Kidney capillary endothelial cell (primary cell): ENCODE measurements around the gene ITGA2.

Experiments used
- DNase-seq: peaks from one replicate; pipeline ENCODE4 v3.0.0-alpha.2; 2018; ENCODE audit warnings: low spot score

ITGA2 gene

GRCh38 chr5:53059281-53059680 lies 70.1 kb downstream of the ITGA2 start:
- DNase-seq, result no peak

- DNase-seq, result peak; percentile 71
Measured at GRCh38 chr5:53063176-53063575, 74.0 kb downstream of the ITGA2 start.

- DNase-seq, result no peak
Measured at GRCh38 chr5:53063791-53064190, 74.6 kb downstream of the ITGA2 start.

- no peak for DNase-seq
Measured at GRCh38 chr5:53066088-53066487, 76.9 kb downstream of the ITGA2 start.

GRCh38 chr5:53067641-53068040 lies 78.5 kb downstream of the ITGA2 start:
- no peak for DNase-seq

GRCh38 chr5:53068291-53068836 lies 79.2 kb downstream of the ITGA2 start:
- no peak for DNase-seq

GRCh38 chr5:53069626-53070025 lies 80.5 kb downstream of the ITGA2 start:
- peak; percentile 94 for DNase-seq

GRCh38 chr5:53071298-53071697 lies 82.1 kb downstream of the ITGA2 start:
- no peak for DNase-seq

- DNase-seq, result no peak
Measured at GRCh38 chr5:53071738-53072137, 82.6 kb downstream of the ITGA2 start.

- no peak for DNase-seq
Measured at GRCh38 chr5:53073348-53073747, 84.2 kb downstream of the ITGA2 start.

GRCh38 chr5:53076014-53076583 lies 86.9 kb downstream of the ITGA2 start:
- no peak for DNase-seq

- no peak for DNase-seq
Measured at GRCh38 chr5:53080271-53080670, 91.1 kb downstream of the ITGA2 start.

- no peak for DNase-seq
Measured at GRCh38 chr5:53083927-53084326, 94.8 kb downstream of the ITGA2 start.

GRCh38 chr5:53084546-53085255 lies 95.5 kb downstream of the ITGA2 start:
- no peak for DNase-seq

- no peak for DNase-seq
Measured at GRCh38 chr5:53087171-53087570, 98.0 kb downstream of the ITGA2 start.

GRCh38 chr5:53087621-53088121 lies 98.5 kb downstream of the ITGA2 start:
- no peak for DNase-seq

GRCh38 chr5:53089481-53089991 lies 100.4 kb downstream of the ITGA2 start:
- DNase-seq, result no peak

GRCh38 chr5:53090229-53090628 lies 101.1 kb downstream of the ITGA2 start:
- DNase-seq, result no peak

GRCh38 chr5:53091289-53091688 lies 102.1 kb downstream of the ITGA2 start:
- no peak for DNase-seq

GRCh38 chr5:53092242-53092641 lies 103.1 kb downstream of the ITGA2 start:
- DNase-seq, result no peak

GRCh38 chr5:53095217-53095616 lies 106.1 kb downstream of the ITGA2 start:
- DNase-seq, result no peak

GRCh38 chr5:53095931-53096525 lies 106.9 kb downstream of the ITGA2 start:
- DNase-seq, result peak; percentile 51

GRCh38 chr5:53099546-53099945 lies 110.4 kb downstream of the ITGA2 start:
- DNase-seq, result no peak
